K562 (cell line): ENCODE data around the gene CDC45. TPM values are rescaled to one million over a fixed set of nuclear protein-coding genes. Genes with fewer than 3 reads are reported as not detected.
"Not testable (repeated sequence)": the region's sequence is repeated elsewhere in the genome, so short reads cannot be mapped to it uniquely, and the experiment has no call there.

Source experiments
- ATAC-seq: fragments of 200-7000 bp; cut with Tn5 transposase; 3 replicates; pipeline ENCODE4 v1.9.1; 2020; ENCODE audit warnings: moderate library complexity
- BruUV-seq: library from RNA; stranded (reverse); fragments of 400-500 nt; replicated peaks from 2 replicates; lab custom pipeline; 2021; lab: Mats Ljungman, UMichigan
- CTCF ChIA-PET: fragments of 300-600 bp; formaldehyde crosslinking; extraction: SDS; loops from one replicate; lab custom pipeline; 2021; ENCODE audit warnings: low intra/inter-chr PET ratio; lab: Yijun Ruan, JAX
- POLR2A ChIA-PET: fragments of 300-600, 350-650 bp; sonication (Branson Sonifier 250); formaldehyde crosslinking; extraction: SDS; loops from one replicate; lab custom pipeline; 2021; ENCODE audit warnings: antibody characterized with exemption, inconsistent platforms; lab: Yijun Ruan, JAX
- DNase-seq, 4 experiments: peaks; one replicate each; pipeline versions ENCODE4 v3.0.0 to v3.0.0-alpha.2; 2011 to 2018; ENCODE audit warnings: low spot score in 3 of 4, mixed read lengths in 3 of 4; ENCODE audit errors: extremely low read depth in 1 of 4
- FAIRE-seq: peaks from 2 replicates; lab custom pipeline; 2011; peaks lifted over from hg19 to GRCh38; lab: Jason Lieb, UNC
- H2AFZ ChIP-seq: 2 replicates; pipeline ENCODE4 v1.6.0; 2011; ENCODE audit warnings: low read depth, low read length, control low read depth, inconsistent platforms
- H3K27ac ChIP-seq: fragments of 200-600 bp; 3 replicates; pipeline ENCODE4 v1.8.0; 2011; ENCODE audit warnings: low read depth, mild to moderate bottlenecking, control low read depth, inconsistent platforms, low read length, moderate library complexity, mixed read lengths; ENCODE audit errors: extremely low read depth
- H3K27me3 ChIP-seq, 2 experiments: fragments of 300-600 bp in 1 of 2; 2 replicates in 1 of 2; 3 replicates in 1 of 2; pipeline versions ENCODE4 v1.6.0 to v1.8.0; 2011; ENCODE audit warnings: inconsistent platforms in 2 of 2, low read length in 2 of 2, mild to moderate bottlenecking in 1 of 2, mixed read lengths in 1 of 2, moderate library complexity in 1 of 2; ENCODE audit not compliant: control insufficient read depth in 2 of 2, insufficient read depth in 2 of 2
- H3K36me3 ChIP-seq: fragments of 300-600 bp; 3 replicates; pipeline ENCODE4 v1.8.0; 2011; ENCODE audit warnings: mild to moderate bottlenecking, low read length, inconsistent platforms; ENCODE audit not compliant: control insufficient read depth, insufficient read depth
- H3K4me1 ChIP-seq, 2 experiments: fragments of 200-600 bp in 1 of 2; replicated peaks in 1 of 2; 2 replicates in 1 of 2; 3 replicates in 1 of 2; pipeline versions ENCODE4 v1.5.1 to v1.8.0; 2011; ENCODE audit warnings: inconsistent platforms in 2 of 2, low read length in 2 of 2, mild to moderate bottlenecking in 1 of 2, mixed read lengths in 1 of 2, moderate library complexity in 1 of 2; ENCODE audit not compliant: control insufficient read depth in 2 of 2, insufficient read depth in 2 of 2
- H3K4me2 ChIP-seq: 2 replicates; pipeline ENCODE4 v1.6.1; 2011; ENCODE audit warnings: low read length, control low read depth, inconsistent platforms, mixed read lengths; ENCODE audit not compliant: insufficient read depth
- H3K4me3 ChIP-seq: fragments of 200-600 bp; sonication (generic), shearing (Covaris generic); 2 replicates; pipeline ENCODE4 v1.5.1; 2016; ENCODE audit warnings: control low read depth, inconsistent platforms
- H3K79me2 ChIP-seq: fragments of 200-600 bp; 3 replicates; pipeline ENCODE4 v1.8.0; 2011; ENCODE audit warnings: low read length, inconsistent platforms; ENCODE audit not compliant: control insufficient read depth, insufficient read depth
- H3K9ac ChIP-seq, 2 experiments: 2 replicates each; pipeline versions ENCODE4 v1.6.0 to v1.6.1; 2011; ENCODE audit warnings: low read depth in 2 of 2, low read length in 2 of 2, control low read depth in 1 of 2, inconsistent platforms in 1 of 2, mild to moderate bottlenecking in 1 of 2, mixed read lengths in 1 of 2; ENCODE audit not compliant: insufficient read depth in 1 of 2
- H3K9me1 ChIP-seq: one replicate; pipeline ENCODE4 v1.6.0; 2011; ENCODE audit warnings: inconsistent platforms, mild to moderate bottlenecking, low read length, moderate library complexity; ENCODE audit not compliant: control insufficient read depth, insufficient read depth
- H3K9me3 ChIP-seq: replicated peaks from 2 replicates; pipeline ENCODE4 v1.5.1; 2011; ENCODE audit warnings: low read depth, low read length, inconsistent platforms; ENCODE audit not compliant: control insufficient read depth, insufficient read depth
- H4K20me1 ChIP-seq: replicated peaks from 2 replicates; pipeline ENCODE4 v1.6.1; 2011; ENCODE audit warnings: low read length, inconsistent platforms, mixed read lengths; ENCODE audit not compliant: control insufficient read depth, insufficient read depth
- EHMT2 ChIP-seq: fragments of 450-650 bp; IDR thresholded peaks from 2 replicates; pipeline ENCODE4 v1.6.1; 2018; ENCODE audit warnings: antibody characterized with exemption
- ZNF121 ChIP-seq: sonication (generic); formaldehyde crosslinking; conservative IDR thresholded peaks from 2 replicates; pipeline ENCODE4 v1.8.0; 2022; ENCODE audit warnings: missing genetic modification reagents
- ZNF143 ChIP-seq: sonication (generic); formaldehyde crosslinking; IDR thresholded peaks from 2 replicates; pipeline ENCODE4 v1.9.0; 2022; ENCODE audit warnings: mild to moderate bottlenecking, missing genetic modification reagents
- whole genome bisulfite sequencing: fragments of 100-300 bp; shearing (Covaris generic); methylation state at CpG from one replicate; pipeline ENCODE4 v1.1.6; 2016; ENCODE audit warnings: low coverage, mixed read lengths; ENCODE audit not compliant: insufficient coverage; ENCODE audit errors: missing lambda C conversion rate; 5-methylcytosine and 5-hydroxymethylcytosine counted together
- in situ Hi-C: fragments of 300-500 bp; cut with MboI; formaldehyde crosslinking; loops from 4 replicates; pipeline ENCODE4 v1.15.0; 2018; ENCODE audit warnings: inconsistent platforms, mixed read lengths
- intact Hi-C: fragments of 100-400 bp; cut with micrococcal nuclease; formaldehyde crosslinking; loops from 2 replicates; pipeline ENCODE4 v1.14.2; 2022
- polyA plus RNA-seq, 8 experiments: library from polyadenylated mRNA; depleted of rRNA in 4 of 8; stranded (reverse) in 5 of 8; unstranded in 3 of 8; fragments of >200 nt; fragmentation: Nextera tagmentation in 2 of 8; fragmentation: Illumina TruSeq in 1 of 8; extraction: Ambion mirVana in 2 of 8; extraction: Trizol in 1 of 8; gene quantifications; 2 replicates each; pipeline versions ENCODE4 v1.2.1 to v1.2.3, GENCODE V29; 2011 to 2014; ENCODE audit warnings: inconsistent platforms in 1 of 8, missing spikeins in 1 of 8
- total RNA-seq, 7 experiments: library from RNA; depleted of rRNA in 6 of 7; stranded (reverse); fragments of >200 nt in 6 of 7; fragmentation: Illumina TruSeq in 2 of 7; extraction: Trizol in 2 of 7; gene quantifications; 2 replicates each; pipeline versions ENCODE4 v1.2.1 to v1.2.3, GENCODE V29; 2011 to 2021; ENCODE audit warnings: low replicate concordance in 1 of 7
- TF ChIP-seq, protein P1 (sequence below): sonication (generic); formaldehyde crosslinking; IDR thresholded peaks from 2 replicates; pipeline ENCODE4 v1.8.0; 2022; ENCODE audit warnings: mild to moderate bottlenecking, low read depth, missing genetic modification reagents
- TF ChIP-seq, protein P2 (sequence below): fragments of 250-450 bp; sonication (Bioruptor Pico); IDR thresholded peaks from 2 replicates; pipeline ENCODE4 v1.4.0; 2020; ENCODE audit warnings: borderline replicate concordance
- TF ChIP-seq, protein P3 (sequence below): fragments of 200-400 bp; formaldehyde crosslinking; IDR thresholded peaks from 2 replicates; pipeline ENCODE4 v1.6.1; 2017; ENCODE audit warnings: mild to moderate bottlenecking, low read depth, low read length, moderate library complexity
- TF ChIP-seq, protein P4 (sequence below): sonication (generic); formaldehyde crosslinking; IDR thresholded peaks from 2 replicates; pipeline ENCODE4 v1.8.0; 2022; ENCODE audit warnings: missing genetic modification reagents, mild to moderate bottlenecking, moderate library complexity, borderline replicate concordance

CDC45 gene
- total and polyA plus RNA-seq, 9 of the 15 experiments (the other 6 are each of a cell fraction or from before 2014, with no cell fraction given) = 251 to 580 (median 410) TPM

DNA sequence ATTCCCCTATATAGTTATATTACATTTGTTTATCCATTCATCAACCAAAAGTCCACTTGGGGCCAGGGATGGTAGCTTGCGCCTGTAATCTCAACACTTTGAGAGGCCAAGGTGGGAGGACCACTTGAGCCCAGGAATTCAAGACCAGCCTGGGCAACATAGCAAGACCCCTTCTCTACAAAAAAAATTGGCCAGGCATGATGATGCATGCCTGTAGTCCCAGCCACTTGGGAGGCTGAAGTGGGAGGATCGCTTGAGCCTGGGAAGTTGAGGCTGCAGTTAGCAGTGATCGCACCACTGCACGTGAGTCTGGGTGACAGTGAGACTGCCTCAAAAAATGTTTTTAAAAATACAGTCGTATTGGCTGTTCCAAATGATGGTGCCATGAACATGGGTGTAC lies 68.7 kb downstream of the CDC45 start:
- H3K4me3 ChIP-seq, H3K4me2 ChIP-seq, H3K9me3 ChIP-seq, ATAC-seq, H2AFZ ChIP-seq, H3K27ac ChIP-seq, in situ Hi-C loops, H3K79me2 ChIP-seq, FAIRE-seq, DNase-seq, H3K36me3 ChIP-seq, H3K9ac ChIP-seq, intact Hi-C loops, H3K4me1 ChIP-seq, BruUV-seq, H4K20me1 ChIP-seq, H3K9me1 ChIP-seq: not testable (repeated sequence)
- ChIA-PET CTCF (interaction anchor here (0.7 kb wide), 1 partner anchor 65 kb away, joined by 3 read pairs; no protein-coding TSS in a partner anchor), POLR2A (interaction anchor here (0.6 kb wide), 2 partner anchors 10 to 69 kb away, joined by 3 read pairs; partner anchors contain the start of genes CDC45 and UFD1)
- 4% methylated on average over 5 of the region's 5 CpGs for WGBS
- peaks cover 71 to 89% of the 10 kb centered on the region in 2 experiments for H3K27me3 ChIP-seq
- TF ChIP-seq, protein P1, sequence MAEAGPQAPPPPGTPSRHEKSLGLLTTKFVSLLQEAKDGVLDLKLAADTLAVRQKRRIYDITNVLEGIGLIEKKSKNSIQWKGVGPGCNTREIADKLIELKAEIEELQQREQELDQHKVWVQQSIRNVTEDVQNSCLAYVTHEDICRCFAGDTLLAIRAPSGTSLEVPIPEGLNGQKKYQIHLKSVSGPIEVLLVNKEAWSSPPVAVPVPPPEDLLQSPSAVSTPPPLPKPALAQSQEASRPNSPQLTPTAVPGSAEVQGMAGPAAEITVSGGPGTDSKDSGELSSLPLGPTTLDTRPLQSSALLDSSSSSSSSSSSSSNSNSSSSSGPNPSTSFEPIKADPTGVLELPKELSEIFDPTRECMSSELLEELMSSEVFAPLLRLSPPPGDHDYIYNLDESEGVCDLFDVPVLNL (CRISPR knock-in tag) = peak; percentile 43; the same call in 1 of the 2 replicates
- TF ChIP-seq ZNF121 = peak; percentile 93

DNA sequence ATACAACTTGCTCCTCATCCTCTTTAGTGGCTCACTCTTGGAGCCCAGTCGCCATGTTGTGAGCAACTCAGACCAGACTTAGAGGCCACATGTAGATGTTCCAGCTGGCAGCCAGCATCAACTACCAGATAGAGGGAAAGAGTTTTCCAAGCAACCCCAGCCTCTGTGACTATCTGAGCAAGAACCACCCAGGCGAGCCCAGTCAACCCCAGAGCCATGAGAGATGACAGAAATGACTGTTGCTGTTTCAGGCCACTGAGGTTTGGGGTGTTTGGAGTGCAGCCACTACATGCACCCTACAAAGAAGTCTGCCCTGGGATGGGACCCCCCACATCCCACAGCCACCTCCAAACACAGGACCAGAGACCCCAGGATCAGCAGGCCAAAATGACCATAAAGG lies 69.2 kb downstream of the CDC45 start:
- 0 out of 2 replicates have a peak, but pooled peaks cover 8% of the 10 kb centered on the region for H4K20me1 ChIP-seq
- H3K4me2 ChIP-seq = no peak overlapping the region
- ChIA-PET CTCF (no interaction called here), POLR2A (interaction anchor here (0.6 to 1.7 kb wide), 5 partner anchors 11 to 122 kb away, joined by 3 to 8 read pairs (median 3); partner anchors contain the start of genes CDC45 and UFD1)
- H3K4me1 ChIP-seq = peaks cover 0 to 4% of the 10 kb centered on the region in 2 experiments; a peak in 1 of 5 replicates
- no peaks in the 10 kb centered on the region for H3K36me3 ChIP-seq
- 0% methylated on average over 2 of the region's 2 CpGs for WGBS
- in situ Hi-C loops (no loop called here), intact Hi-C loops (no loop called here)
- H3K4me3 ChIP-seq = no peak overlapping the region
- H3K9ac ChIP-seq = no peak overlapping the region
- DNase-seq (no peak), ATAC-seq (no peak), FAIRE-seq (no peak)
- H2AFZ ChIP-seq = no peak overlapping the region
- peaks cover 6% of the 10 kb centered on the region for H3K9me3 ChIP-seq
- H3K27me3 ChIP-seq = peaks cover 67 to 84% of the 10 kb centered on the region in 2 experiments
- BruUV-seq = no TSS peak
- H3K27ac ChIP-seq = no peak overlapping the region
- no peaks in the 10 kb centered on the region for H3K79me2 ChIP-seq
- no peaks in the 10 kb centered on the region for H3K9me1 ChIP-seq
- TF ChIP-seq EHMT2 (no peak), ZNF143 (CRISPR knock-in tag) (no peak)
- TF ChIP-seq, protein P2, sequence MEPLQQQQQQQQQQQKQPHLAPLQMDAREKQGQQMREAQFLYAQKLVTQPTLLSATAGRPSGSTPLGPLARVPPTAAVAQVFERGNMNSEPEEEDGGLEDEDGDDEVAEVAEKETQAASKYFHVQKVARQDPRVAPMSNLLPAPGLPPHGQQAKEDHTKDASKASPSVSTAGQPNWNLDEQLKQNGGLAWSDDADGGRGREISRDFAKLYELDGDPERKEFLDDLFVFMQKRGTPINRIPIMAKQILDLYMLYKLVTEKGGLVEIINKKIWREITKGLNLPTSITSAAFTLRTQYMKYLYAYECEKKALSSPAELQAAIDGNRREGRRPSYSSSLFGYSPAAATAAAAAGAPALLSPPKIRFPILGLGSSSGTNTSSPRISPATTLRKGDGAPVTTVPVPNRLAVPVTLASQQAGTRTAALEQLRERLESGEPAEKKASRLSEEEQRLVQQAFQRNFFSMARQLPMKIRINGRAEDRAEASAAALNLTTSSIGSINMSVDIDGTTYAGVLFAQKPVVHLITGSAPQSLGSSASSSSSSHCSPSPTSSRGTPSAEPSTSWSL = 0 out of 2 replicates have a peak, but pooled peaks have one; percentile 19
- TF ChIP-seq, protein P3, sequence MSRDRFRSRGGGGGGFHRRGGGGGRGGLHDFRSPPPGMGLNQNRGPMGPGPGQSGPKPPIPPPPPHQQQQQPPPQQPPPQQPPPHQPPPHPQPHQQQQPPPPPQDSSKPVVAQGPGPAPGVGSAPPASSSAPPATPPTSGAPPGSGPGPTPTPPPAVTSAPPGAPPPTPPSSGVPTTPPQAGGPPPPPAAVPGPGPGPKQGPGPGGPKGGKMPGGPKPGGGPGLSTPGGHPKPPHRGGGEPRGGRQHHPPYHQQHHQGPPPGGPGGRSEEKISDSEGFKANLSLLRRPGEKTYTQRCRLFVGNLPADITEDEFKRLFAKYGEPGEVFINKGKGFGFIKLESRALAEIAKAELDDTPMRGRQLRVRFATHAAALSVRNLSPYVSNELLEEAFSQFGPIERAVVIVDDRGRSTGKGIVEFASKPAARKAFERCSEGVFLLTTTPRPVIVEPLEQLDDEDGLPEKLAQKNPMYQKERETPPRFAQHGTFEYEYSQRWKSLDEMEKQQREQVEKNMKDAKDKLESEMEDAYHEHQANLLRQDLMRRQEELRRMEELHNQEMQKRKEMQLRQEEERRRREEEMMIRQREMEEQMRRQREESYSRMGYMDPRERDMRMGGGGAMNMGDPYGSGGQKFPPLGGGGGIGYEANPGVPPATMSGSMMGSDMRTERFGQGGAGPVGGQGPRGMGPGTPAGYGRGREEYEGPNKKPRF = no peak
- TF ChIP-seq, protein P4, sequence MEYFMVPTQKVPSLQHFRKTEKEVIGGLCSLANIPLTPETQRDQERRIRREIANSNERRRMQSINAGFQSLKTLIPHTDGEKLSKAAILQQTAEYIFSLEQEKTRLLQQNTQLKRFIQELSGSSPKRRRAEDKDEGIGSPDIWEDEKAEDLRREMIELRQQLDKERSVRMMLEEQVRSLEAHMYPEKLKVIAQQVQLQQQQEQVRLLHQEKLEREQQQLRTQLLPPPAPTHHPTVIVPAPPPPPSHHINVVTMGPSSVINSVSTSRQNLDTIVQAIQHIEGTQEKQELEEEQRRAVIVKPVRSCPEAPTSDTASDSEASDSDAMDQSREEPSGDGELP (CRISPR knock-in tag) = no peak
